HL-60 (cell line): ENCODE results near the gene ARHGAP26.
"Not testable (repeated sequence)": the region's sequence is repeated elsewhere in the genome, so short reads cannot be mapped to it uniquely, and the experiment has no call there.

Experiments used
- CTCF ChIP-seq: IDR thresholded peaks from one replicate; pipeline ENCODE4 v1.5.1; 2011; ENCODE audit warnings: low read length, control low read depth, inconsistent platforms; ENCODE audit not compliant: insufficient read depth
- GABPA ChIP-seq: IDR thresholded peaks from 2 replicates; pipeline ENCODE4 v1.6.1; 2012; ENCODE audit warnings: low read depth
- POLR2AphosphoS5 ChIP-seq: IDR thresholded peaks from 2 replicates; pipeline ENCODE4 v1.6.1; 2012; ENCODE audit warnings: low read depth

- TF ChIP-seq CTCF, GABPA, POLR2AphosphoS5: not testable (repeated sequence)
Measured at GRCh38 chr5:142928999-142929398, 158.8 kb downstream of the ARHGAP26 start.
